GM18861 (cell line): ENCODE measurements around the gene FYN.

Source experiments
- ATAC-seq: cut with Tn5 transposase; IDR thresholded peaks from one replicate; pipeline ENCODE4 v1.9.1; 2021; ENCODE audit not compliant: unreplicated experiment

The FYN gene

DNA sequence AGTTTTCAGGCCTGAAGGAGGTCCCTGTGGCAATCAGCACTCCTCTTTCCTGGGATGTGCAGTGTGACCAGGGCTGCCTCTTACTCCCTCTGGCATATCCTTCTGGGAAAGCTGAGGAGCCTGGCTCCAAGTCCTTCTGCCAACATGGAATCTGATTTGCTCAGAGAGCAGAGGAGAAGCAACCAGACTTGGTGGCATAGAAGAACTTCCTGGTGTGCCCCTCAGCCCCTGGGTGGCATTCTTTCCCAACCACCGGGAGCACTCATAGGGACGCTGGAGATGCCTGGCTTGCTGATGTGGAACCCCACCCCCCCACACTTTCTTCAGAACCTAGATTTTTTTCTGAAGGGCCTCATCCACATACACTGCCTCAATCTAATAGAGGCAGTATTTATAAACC lies 160.0 kb downstream of the FYN start:
- no peak for ATAC-seq

DNA sequence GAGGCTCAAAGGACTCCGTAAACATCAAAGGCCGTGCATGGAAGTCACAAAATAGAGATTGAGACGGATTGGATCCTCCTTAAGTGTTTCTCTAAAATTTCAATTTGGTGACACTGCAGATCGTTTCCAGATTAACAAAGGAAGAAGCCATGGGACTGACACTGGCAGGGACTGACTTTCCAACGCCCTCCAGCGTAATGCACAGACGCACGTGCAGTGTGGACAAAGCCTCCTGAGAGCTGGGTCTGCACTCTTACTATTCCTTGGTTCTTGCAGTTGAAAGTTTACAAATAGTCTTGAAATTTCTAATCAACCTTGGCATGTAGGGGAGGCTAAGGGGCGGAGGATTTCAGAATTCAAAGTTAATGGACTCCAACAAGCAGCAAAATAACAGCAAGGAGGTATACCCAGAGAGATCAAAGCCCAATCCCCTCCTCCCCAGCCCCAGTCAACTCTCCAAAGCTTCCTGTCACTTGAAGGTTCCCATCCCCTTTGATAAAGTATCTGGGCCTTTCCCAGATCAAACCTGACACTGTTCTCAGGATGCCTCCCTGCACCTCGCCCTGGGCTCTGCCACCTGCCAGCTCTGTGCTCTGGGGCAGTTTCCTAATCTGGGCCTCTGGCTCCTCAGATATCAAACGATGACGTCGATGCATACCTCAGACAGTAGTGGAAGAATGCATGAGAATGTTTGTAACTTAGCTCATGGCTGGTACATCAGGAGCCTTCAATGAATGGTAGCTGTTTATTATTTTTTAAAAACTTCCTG lies 161.1 kb downstream of the FYN start:
- no peak for ATAC-seq

- ATAC-seq, result no peak
Measured at GRCh38 chr6:111711476-111711875, 161.8 kb downstream of the FYN start.

DNA sequence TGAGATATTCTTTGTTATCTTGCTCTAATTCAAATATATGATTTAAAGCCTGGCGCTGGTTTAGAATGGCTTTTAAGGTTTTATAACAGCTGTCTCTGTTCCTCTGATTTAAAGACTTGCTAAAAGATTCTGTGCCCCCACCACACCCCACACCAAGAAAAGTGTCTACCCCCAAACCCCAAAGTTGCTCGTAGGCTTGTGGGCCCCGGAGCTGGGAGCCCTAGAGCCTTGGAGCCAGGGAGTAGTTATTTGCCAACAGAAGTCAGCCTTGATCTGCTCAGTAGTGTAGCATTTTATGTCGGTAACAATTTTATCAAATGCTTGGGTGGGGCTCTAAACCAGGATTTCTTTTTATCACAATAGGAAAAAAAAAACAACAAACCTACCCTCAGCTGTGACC lies 162.3 kb downstream of the FYN start:
- ATAC-seq, result no peak

DNA sequence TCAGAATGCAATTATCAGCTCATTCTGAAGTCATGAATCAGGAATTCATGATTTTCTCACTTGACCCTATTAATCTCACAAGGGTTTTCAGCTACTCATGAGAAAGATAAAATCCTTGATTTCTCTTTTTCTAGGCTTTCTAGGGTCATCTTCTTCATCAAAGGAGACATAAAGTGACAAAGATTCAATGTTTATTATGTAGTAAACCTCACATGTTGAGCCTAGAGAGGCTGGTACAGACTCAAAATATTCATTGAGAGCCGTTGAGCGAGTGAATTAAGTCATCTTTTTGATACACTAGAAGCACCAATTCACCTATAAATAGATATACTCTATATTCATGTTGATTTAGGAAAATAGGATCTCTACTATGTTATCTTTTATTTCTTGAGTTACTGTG lies 162.8 kb downstream of the FYN start:
- no peak for ATAC-seq

DNA sequence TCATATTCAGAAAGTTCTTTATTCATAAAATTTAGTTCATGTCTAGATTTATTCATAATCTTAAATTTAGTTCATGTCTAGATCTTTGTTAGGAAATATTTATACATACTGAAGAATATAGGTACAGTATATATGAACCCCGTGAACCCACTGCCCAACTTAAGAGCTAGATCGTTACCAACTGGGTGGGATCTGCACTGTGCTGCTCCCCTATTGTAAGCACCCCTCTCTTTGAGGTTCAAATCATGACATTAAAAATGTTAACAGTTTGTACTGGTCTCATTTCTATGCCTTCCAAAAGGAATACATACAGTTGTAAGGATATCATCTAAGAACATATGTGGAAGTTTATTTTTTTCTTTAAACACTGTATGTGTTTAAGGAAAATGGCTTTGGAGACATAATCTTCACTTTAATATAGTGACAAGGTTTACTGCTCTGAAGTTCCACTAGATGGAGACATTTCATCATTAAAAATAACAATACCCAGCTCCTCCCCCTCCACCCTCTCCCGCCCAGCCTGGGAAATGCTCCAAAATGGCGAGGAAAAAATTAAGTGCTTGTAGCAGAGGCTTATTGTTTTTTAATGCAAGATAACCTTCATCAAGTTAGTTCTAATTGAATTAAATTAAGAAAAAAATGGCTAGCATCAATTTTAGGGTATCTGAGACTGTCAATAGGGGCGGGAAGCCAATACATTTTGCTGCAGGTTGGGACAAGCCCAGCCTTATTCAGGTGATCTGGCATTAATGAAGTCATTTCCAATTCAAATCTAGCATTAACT lies 163.4 kb downstream of the FYN start:
- ATAC-seq, result peak; percentile 88

GRCh38 chr6:111709201-111709600 lies 164.1 kb downstream of the FYN start:
- no peak for ATAC-seq

DNA sequence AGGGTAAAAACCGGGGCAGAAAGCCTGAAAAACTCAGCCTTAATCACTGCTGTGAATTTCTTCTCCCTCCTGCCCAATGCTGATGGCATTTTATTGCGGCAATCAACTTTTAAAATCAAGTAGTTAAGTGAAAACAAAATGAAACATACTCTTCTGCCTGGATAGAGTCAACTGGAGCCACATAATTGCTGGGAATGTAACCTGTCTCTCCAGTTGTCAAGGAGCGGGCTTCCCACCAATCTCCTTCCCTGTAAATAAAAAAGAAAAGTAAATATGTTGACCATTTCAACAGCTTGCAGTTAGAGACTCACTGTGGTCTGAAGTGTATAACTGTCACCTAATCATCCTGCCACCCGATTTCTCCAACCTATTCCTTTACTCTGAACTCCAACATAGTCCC lies 165.5 kb downstream of the FYN start:
- ATAC-seq, result no peak

DNA sequence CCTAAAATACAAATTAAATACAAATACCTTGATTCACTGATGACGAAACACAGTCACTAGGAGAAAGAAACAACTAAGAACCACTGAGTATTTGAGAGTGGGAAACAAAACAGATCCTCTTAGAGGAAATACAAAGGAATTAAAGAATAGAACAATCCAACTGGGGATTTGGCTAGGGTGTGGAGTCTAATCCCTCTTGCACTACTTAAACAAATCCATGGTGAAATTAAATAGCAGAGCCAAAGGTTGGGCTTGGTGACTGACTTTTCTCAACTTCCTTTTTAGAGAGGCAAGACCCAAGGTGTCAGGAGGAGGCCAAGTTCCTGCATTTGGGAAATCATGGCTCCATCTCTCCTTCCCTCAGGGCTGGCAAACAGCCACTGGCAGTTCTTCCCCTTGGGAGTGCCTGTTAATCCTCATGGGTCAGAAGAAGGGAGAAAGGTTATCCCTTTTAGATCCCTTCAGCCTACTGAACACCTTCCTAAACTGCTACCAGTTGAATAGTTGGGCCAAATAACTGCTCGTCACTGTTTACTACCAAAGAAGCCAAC lies 166.3 kb downstream of the FYN start:
- no peak for ATAC-seq

GRCh38 chr6:111703723-111704122 lies 169.5 kb downstream of the FYN start:
- ATAC-seq, result no peak

DNA sequence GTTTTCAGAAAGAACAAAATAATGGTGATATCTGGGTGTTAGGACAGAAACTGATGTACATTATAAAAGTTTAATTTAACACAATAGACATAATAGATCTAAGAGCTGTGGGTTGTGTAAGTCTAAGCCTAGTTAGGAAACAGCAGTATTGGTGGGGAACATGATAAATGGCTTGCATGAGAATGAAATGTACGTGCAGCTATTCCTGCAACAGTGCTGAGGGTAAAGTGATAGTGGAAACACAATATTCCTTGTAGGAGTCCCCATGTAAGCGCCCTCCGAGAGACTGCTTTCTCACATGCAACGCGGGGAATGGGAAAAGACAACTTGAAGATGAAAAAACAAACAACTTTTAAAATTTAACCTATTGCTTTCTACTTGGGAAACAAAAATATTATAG lies 171.0 kb downstream of the FYN start:
- ATAC-seq, result no peak

- no peak for ATAC-seq
Measured at GRCh38 chr6:111701146-111701545, 172.1 kb downstream of the FYN start.

DNA sequence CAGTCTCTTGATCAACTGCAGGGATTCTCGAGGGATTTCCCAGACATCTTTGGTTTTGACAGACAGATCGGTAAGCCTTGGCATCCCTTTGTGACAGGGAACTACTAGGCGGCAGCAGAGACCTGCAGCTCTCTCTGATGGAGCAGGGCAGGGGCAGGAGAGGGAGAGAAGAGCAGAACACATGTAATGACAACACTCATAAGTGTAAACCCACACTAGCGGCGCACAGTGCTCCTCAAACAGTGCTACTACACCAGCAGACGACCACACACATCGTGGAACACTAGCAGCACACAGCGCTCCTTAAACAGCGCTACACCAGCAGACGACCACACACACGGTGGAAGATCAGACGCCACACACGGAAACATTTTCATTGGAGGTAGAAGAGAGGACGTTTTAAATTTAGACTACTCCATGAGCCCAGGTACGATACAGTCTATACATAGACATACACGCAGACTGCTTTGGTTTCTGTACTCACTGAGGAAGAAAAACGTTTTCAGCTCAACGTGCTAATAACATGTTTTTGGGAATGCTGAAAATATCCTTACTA lies 173.0 kb downstream of the FYN start:
- ATAC-seq, result no peak

GRCh38 chr6:111699123-111699522 lies 174.1 kb downstream of the FYN start:
- no peak for ATAC-seq

DNA sequence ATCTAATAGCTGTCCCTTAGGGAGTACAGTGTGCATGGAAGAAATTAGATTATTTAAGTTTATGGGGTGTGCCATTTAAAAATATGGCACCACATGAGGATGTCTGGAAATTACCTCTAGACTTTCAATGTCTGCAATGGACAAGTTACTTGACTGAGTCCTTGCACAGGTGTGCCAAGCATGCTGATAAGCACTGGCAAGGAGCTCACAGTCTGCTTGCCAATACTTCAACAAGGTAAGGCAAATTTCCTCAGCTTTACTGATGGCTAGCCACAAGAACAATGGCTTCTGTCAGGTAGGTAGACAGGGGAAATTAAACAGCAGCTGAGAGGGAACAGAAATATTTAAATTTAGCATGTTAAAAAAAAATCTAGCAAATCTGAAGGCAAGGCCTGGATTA lies 176.4 kb downstream of the FYN start:
- ATAC-seq, result no peak

DNA sequence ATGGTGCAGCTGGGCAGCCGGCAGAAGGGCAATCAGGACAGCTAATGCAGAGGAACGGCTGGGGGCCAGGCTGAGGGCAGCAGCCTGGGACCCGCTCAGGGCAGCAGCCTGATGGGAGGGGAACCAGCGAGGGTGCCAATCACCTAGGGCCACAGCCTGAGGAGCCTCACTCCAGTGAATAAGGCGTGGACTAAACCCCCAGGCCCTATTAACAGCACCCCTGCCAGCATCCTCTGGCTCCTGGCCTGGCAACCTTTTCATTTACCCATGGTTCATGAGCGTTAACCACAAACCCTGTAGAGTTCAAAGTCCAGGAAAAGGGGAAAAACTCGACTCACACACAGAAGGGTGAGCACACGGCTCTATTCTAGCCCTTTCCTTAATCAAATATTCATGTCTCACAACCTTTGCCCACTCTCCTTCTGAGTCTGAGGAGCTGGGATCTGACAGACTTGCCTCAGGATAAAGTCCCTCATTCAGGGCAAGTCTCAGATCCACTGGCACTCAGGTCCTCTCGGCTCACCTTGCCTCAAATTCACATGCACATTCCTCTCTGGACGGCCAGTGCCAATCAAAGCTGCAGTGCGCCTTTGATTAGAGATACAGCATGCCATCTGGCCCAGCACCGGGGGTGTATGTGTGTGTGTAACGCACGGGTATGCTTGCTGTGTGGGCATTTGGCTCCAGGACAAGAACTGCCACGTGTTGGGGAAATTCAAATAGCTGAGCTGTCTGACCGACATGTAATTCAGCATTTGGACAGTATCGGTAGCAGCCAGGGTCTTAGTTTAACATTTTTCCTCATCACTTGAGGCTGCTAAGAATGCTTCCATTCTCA lies 180.7 kb downstream of the FYN start:
- ATAC-seq, result no peak

DNA sequence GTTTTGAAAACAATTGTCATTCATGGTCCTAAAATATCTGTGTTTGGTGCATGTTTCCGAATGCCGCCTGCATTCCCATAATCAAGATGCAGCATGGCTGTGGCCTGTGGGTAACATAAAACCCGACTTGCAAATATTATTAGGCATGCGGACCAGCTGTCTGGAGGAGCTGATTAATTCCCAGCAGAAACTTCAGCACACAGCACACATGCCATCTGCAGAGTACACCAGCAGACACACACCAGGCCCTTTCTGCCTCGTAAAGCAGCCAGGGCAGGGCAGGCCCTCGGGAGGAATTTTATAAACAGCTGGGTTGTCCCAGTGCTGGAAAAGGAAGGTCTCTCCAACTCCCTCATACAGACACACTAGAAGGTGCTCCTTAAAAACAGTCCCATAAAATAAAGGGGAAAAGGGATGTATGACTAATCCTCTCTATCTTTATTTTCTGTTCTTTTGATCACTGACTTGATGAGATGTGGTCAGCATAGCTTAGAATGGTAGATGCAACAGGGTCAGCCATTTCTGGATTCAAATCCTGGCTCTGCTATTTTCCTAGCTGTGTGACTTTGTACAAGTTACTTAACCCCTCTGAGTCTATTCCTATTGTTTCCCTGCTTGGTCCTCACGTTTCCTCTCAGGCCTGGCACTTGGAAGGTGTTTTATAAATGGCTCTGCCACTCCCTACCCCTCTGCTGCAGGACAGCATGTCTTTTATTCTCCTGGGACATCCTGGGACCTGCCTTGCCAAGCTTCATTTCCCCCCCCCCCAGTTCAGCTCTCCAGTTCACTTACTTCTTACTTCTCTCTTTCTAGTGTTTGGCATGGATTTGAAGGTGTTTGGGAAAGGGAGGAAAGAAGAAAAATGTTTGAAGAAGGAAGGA lies 181.7 kb downstream of the FYN start:
- ATAC-seq, result no peak

- ATAC-seq, result no peak
Measured at GRCh38 chr6:111689946-111690345, 183.3 kb downstream of the FYN start.

DNA sequence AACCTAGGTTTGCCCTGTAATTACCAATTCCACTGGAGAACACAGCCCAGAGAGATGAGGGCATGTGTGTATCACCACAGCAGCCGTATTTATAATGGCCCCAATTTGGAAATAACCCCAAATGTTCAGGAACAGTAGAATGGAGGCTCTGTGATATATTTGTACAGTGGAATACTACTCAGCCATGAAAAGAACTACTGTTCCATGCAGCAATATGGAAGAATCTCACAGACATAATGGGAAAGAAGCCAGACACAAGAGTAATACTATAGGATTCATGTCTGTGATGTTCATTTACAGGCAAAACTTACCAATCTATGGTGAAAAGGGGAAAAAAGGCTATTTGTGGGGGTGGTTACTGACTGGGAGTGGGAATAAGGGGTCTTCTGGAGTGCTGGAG lies 183.8 kb downstream of the FYN start:
- ATAC-seq, result no peak

- ATAC-seq, result no peak
Measured at GRCh38 chr6:111688331-111688730, 184.9 kb downstream of the FYN start.
